ENCODE measurements around the gene ENTR1.

Gene ENTR1

DNA sequence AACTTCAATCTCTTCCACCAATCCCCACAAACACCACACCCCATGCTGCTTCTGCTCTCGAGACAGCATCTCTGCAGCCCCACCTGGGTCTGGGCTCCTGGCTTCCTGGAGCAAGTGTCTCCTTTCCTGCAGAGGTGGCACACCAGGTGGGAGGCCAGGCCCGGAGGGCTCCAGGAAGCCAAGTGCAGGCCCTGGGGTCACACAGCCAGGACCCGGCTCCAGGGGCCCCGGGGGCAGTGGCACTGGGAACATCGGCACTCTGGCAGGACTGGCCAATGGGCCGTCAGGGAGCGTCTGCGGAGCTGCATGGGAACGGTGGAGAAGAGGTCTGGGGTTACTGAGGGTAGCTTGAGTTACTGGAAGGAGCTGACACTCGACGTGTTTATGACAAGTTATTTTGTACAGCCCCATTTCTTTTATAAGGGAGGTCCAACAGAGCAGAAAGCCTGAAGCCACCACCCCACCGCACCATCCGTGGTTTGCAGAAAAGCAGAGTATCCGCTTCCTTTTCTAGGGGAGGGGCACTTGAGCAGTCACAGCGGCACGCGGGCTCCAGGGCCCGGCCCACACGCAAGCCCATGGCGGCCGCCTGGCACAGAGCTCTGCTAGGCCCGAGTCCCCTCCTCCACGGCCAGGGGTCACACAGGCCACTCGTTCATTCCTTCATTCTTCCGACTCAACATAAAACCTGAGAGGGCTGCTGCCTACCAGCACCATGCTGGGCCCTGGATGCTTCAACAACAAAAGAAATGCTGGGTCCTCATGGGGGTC lies 43.8 kb upstream of the ENTR1 start:
- no peak for DNase-seq (ENCODE audit: extremely low spot score)
- ChIA-PET POLR2A (no interaction called here), CTCF (interaction anchor here (0.7 to 1.6 kb wide), 4 partner anchors 11 to 91 kb away, joined by 3 to 4 read pairs (median 4); partner anchors contain the start of gene DNLZ)
- TF ChIP-seq, protein P1, sequence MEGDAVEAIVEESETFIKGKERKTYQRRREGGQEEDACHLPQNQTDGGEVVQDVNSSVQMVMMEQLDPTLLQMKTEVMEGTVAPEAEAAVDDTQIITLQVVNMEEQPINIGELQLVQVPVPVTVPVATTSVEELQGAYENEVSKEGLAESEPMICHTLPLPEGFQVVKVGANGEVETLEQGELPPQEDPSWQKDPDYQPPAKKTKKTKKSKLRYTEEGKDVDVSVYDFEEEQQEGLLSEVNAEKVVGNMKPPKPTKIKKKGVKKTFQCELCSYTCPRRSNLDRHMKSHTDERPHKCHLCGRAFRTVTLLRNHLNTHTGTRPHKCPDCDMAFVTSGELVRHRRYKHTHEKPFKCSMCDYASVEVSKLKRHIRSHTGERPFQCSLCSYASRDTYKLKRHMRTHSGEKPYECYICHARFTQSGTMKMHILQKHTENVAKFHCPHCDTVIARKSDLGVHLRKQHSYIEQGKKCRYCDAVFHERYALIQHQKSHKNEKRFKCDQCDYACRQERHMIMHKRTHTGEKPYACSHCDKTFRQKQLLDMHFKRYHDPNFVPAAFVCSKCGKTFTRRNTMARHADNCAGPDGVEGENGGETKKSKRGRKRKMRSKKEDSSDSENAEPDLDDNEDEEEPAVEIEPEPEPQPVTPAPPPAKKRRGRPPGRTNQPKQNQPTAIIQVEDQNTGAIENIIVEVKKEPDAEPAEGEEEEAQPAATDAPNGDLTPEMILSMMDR (IDR thresholded peaks at IDR 0.05; ENCODE audit: control extremely low read depth, extremely low read depth, low read depth, missing control alignments), result no peak

DNA sequence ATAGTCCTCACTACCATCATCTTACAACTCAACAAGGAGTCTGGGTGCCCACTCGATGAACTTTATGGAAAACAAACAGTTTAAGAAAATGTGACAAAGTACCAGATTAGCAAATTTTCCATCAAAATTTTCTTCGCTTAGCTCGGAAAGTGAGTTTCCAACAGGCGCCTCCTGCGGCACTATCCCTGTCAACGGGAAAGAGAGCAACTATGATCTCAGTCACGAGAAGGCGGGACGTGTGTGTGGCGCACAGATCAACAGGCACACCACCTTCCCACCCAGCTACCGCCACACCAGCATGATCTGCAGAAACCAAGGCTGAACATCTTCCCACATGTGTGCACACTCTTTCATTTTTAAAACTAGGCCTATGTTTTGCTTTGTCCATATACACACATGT lies 42.9 kb upstream of the ENTR1 start:
- TF ChIP-seq, protein P1 (IDR thresholded peaks at IDR 0.05; ENCODE audit: control extremely low read depth, extremely low read depth, low read depth, missing control alignments), result no peak
- ChIA-PET CTCF (interaction anchor here (1.3 kb wide), 1 partner anchor 90 kb away, joined by 4 read pairs; the partner anchor contains the start of gene DNLZ), POLR2A (no interaction called here)
- no peak for DNase-seq (ENCODE audit: extremely low spot score)

DNA sequence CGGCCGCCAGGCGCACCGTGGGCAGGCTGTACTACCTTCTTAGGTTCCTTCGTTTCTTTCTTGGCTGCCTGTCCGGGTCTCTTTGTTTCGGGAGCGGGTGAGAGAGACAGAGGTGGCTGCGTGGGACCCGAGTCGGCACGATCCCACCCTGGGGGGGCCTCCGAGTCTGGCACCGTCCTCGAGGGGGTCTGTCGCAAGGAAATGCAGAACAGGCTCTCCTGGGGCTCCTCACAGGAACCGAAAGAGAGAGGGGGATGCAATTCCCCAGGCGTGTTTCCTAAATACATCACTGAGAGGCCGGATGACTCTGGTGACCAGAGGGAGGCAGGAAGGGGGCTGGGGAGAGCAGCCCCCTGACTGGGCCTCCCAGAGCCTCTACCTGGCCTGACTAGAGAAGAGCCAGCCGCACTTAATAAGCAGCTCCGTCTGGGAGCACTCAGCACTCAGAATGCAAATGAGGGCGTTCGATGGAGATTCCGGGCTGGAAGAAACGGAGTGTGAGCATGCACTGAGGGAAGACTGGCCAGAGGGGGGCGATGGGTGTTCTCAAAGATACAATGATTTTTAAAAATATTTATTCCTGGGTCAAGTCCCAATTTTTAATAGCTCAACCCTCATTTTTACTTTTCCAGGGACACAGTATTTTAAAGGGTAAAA lies 40.9 kb upstream of the ENTR1 start:
- ChIA-PET CTCF (interaction anchor here (0.8 kb wide), 1 partner anchor 12 kb away, joined by 3 read pairs; no protein-coding TSS in a partner anchor), POLR2A (no interaction called here)
- DNase-seq (ENCODE audit: extremely low spot score), result no peak
- TF ChIP-seq, protein P1 (IDR thresholded peaks at IDR 0.05; ENCODE audit: control extremely low read depth, extremely low read depth, low read depth, missing control alignments), result no peak

DNA sequence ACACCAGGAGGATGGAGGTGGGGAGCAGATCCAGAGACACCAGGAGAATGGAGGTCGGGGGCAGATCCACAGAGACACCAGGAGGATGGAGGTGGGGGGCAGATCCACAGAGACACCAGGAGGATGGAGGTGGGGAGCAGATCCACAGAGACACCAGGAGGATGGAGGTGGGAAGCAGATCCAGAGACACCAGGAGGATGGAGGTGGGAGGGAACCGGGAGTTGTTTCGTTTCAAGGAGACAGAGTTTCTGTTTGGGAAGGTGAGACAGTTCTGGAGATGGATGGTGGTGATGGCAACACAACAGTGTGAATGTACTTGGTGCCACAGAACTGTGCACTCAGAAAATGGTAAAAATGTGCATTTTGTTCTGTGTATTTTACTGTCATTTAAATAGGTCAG lies 38.2 kb upstream of the ENTR1 start:
- DNase-seq (ENCODE audit: extremely low spot score), result no peak
- TF ChIP-seq, protein P1 (IDR thresholded peaks at IDR 0.05; ENCODE audit: control extremely low read depth, extremely low read depth, low read depth, missing control alignments), result no peak
- CTCF ChIA-PET, result interaction anchor here (1.0 to 1.5 kb wide), 2 partner anchors 8 to 39 kb away, joined by 3 read pairs; partner anchors contain the start of genes ENTR1 and PMPCA
- POLR2A ChIA-PET, result no interaction called here

DNA sequence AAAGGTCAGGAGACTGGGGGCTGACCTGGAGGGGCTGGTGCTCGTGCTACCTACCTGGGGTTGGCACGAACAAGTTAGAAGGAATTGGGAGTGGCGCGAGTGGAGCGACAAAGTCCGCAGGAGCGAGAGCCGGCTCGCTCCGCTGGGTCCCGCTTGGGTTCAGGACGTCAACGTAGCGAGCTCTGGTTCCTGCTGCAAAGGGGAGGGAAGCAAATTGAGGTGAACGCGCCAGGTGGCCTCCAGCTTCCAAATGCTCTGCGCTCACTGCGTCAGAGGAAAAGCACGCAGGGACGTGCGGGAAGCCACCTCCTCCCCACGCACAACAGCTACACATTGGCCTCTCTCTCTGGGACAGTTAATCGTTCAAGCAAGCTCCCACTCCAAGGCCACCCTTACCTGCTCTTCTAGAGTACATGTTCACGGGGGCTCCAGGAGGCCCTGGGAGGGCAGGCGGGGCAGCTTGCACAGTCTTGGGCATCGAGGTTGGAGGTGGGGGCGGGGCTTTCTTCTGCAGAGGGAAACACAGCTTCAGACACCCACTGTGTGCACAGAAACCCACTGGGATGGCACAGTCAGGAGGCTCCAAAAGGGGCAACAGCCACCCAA lies 36.9 kb upstream of the ENTR1 start:
- ChIA-PET CTCF (no interaction called here), POLR2A (no interaction called here)
- DNase-seq (ENCODE audit: extremely low spot score), result no peak
- TF ChIP-seq, protein P1 (IDR thresholded peaks at IDR 0.05; ENCODE audit: control extremely low read depth, extremely low read depth, low read depth, missing control alignments), result no peak

DNA sequence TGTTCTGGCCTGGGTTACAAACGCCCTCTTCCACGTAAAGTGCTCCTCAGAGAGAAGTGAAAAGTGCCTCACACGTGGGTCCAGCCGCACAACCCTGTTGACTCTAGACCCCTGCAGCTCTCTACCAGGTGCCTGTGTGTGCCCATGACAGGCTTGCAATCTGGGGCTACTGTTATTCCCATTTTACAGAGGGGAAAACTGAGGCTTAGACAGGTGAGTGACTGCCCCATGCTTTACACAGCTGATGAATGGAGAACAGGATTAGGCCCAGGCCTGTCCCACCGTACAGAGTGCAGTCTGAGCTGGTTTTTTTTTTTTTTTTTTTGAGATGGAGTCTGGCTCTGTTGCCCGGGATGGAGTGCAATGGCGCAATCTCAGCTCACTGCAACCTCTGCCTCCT lies 35.4 kb upstream of the ENTR1 start:
- ChIA-PET CTCF (interaction anchor here (0.8 to 1.6 kb wide), 4 partner anchors 10 to 198 kb away, joined by 3 to 5 read pairs (median 4); no protein-coding TSS in a partner anchor), POLR2A (interaction anchor here (0.6 to 0.7 kb wide), 2 partner anchors 352 to 1987 kb away, joined by 4 to 6 read pairs; no protein-coding TSS in a partner anchor)
- no peak for DNase-seq (ENCODE audit: extremely low spot score)
- TF ChIP-seq, protein P1 (IDR thresholded peaks at IDR 0.05; ENCODE audit: control extremely low read depth, extremely low read depth, low read depth, missing control alignments), result no peak
